GM23338 (cell line): ENCODE data around the gene DDX31. TPM values are rescaled to one million over a fixed set of nuclear protein-coding genes. Genes with fewer than 3 reads are reported as not detected.

Source experiments
- ATAC-seq: fragments of 200-7000 bp; cut with Tn5 transposase; 3 replicates; pipeline ENCODE4 v1.9.1; 2020
- DNase-seq: peaks from one replicate; pipeline ENCODE4 v3.0.0-alpha.2; 2015; ENCODE audit warnings: low spot score
- H2AFZ ChIP-seq: fragments of 200-600 bp; sonication (generic); 2 replicates; pipeline ENCODE4 v1.8.0; 2016; ENCODE audit warnings: antibody characterized with exemption, mild to moderate bottlenecking, moderate library complexity
- H3F3A ChIP-seq: fragments of 200-600 bp; sonication (generic); replicated peaks from 2 replicates; pipeline ENCODE4 v1.8.0; 2017; ENCODE audit warnings: antibody characterized with exemption, mixed run types, low read depth
- H3K27ac ChIP-seq: fragments of 200-600 bp; sonication (generic); 2 replicates; pipeline ENCODE4 v1.6.1; 2016; ENCODE audit warnings: low read depth
- H3K27me3 ChIP-seq: fragments of 200-600 bp; sonication (generic); 2 replicates; pipeline ENCODE4 v1.8.0; 2016; ENCODE audit warnings: mild to moderate bottlenecking, mixed run types, moderate library complexity; ENCODE audit not compliant: insufficient read depth
- H3K36me3 ChIP-seq: fragments of 200-600 bp; sonication (generic); 2 replicates; pipeline ENCODE4 v1.8.0; 2016; ENCODE audit warnings: mild to moderate bottlenecking; ENCODE audit not compliant: insufficient read depth
- H3K4me1 ChIP-seq: fragments of 200-600 bp; sonication (generic); 2 replicates; pipeline ENCODE4 v1.8.0; 2016; ENCODE audit warnings: mild to moderate bottlenecking, moderate library complexity; ENCODE audit not compliant: insufficient read depth
- H3K4me2 ChIP-seq: fragments of 200-600 bp; sonication (generic); 2 replicates; pipeline ENCODE4 v1.7.1; 2017; ENCODE audit warnings: mixed run types
- H3K4me3 ChIP-seq: fragments of 200-600 bp; sonication (generic); 2 replicates; pipeline ENCODE4 v1.6.1; 2016; ENCODE audit warnings: mixed run types
- H3K79me2 ChIP-seq: fragments of 200-600 bp; sonication (generic); replicated peaks from 2 replicates; pipeline ENCODE4 v1.8.0; 2017; ENCODE audit warnings: mild to moderate bottlenecking; ENCODE audit not compliant: insufficient read depth
- H3K9me2 ChIP-seq: fragments of 200-600 bp; sonication (generic); 2 replicates; pipeline ENCODE4 v1.8.0; 2017; ENCODE audit not compliant: insufficient read depth
- H4K20me1 ChIP-seq: fragments of 200-600 bp; sonication (generic); replicated peaks from 2 replicates; pipeline ENCODE4 v1.8.0; 2017; ENCODE audit warnings: mild to moderate bottlenecking; ENCODE audit not compliant: insufficient read depth
- H3K27ac Mint-ChIP-seq: 2 replicates; pipeline ENCODE4 v1.8.0; 2020; ENCODE audit warnings: inconsistent platforms, mild to moderate bottlenecking, moderate library complexity, mixed read lengths
- H3K27me3 Mint-ChIP-seq: 3 replicates; pipeline ENCODE4 v1.8.0; 2022; ENCODE audit warnings: low read depth, mild to moderate bottlenecking, moderate library complexity, mixed read lengths, inconsistent platforms; ENCODE audit not compliant: insufficient read depth, poor library complexity
- H3K36me3 Mint-ChIP-seq: 3 replicates; pipeline ENCODE4 v1.8.0; 2021; ENCODE audit warnings: low read depth, mild to moderate bottlenecking, inconsistent platforms, moderate library complexity, mixed read lengths
- H3K4me1 Mint-ChIP-seq: 3 replicates; pipeline ENCODE4 v1.8.0; 2020; ENCODE audit warnings: mild to moderate bottlenecking, inconsistent platforms, mixed read lengths
- H3K4me3 Mint-ChIP-seq: 3 replicates; pipeline ENCODE4 v1.8.0; 2021; ENCODE audit warnings: moderate library complexity, mild to moderate bottlenecking, inconsistent platforms, mixed read lengths
- H3K9me3 Mint-ChIP-seq: 3 replicates; pipeline ENCODE4 v1.8.0; 2020; ENCODE audit warnings: moderate library complexity, mild to moderate bottlenecking, inconsistent platforms, mixed read lengths
- CREB1 ChIP-seq: fragments of 250-450 bp; sonication (Bioruptor Pico); IDR thresholded peaks from 2 replicates; pipeline ENCODE4 v1.5.0; 2020; ENCODE audit warnings: low read depth, mild to moderate bottlenecking, moderate library complexity
- EZH2 ChIP-seq: fragments of 200-600 bp; sonication (generic); IDR thresholded peaks from one replicate; pipeline ENCODE4 v1.8.0; 2017; ENCODE audit warnings: antibody characterized with exemption, mild to moderate bottlenecking, low read depth; ENCODE audit not compliant: unreplicated experiment
- EZH2phosphoT487 ChIP-seq: fragments of 200-600 bp; sonication (generic); IDR thresholded peaks from one replicate; pipeline ENCODE4 v1.8.1; 2018; ENCODE audit warnings: antibody characterized with exemption; ENCODE audit not compliant: unreplicated experiment
- JUNB ChIP-seq: IDR thresholded peaks from one replicate; pipeline ENCODE4 v1.6.1; 2016; ENCODE audit warnings: antibody characterized with exemption; ENCODE audit not compliant: unreplicated experiment
- POLR2AphosphoS5 ChIP-seq: IDR thresholded peaks from 2 replicates; pipeline ENCODE4 v1.6.1; 2016; ENCODE audit warnings: antibody characterized with exemption, low read depth
- polyA plus RNA-seq: library from polyadenylated mRNA; unstranded; fragments of >200 nt; fragmentation: Nextera tagmentation; extraction: Ambion mirVana; gene quantifications from 2 replicates; pipeline ENCODE4 v1.2.1, GENCODE V29; 2016
- total RNA-seq: library from RNA; depleted of rRNA; stranded (reverse); fragments of >200 nt; shearing (Covaris generic); gene quantifications from 2 replicates; pipeline ENCODE4 v1.2.3, GENCODE V29; 2014
- TF ChIP-seq, protein P1 (sequence below): IDR thresholded peaks from one replicate; pipeline ENCODE4 v1.6.1; 2018; ENCODE audit warnings: antibody characterized with exemption; ENCODE audit not compliant: unreplicated experiment
- TF ChIP-seq, protein P2 (sequence below), 2 experiments: fragments of 200-600 bp in 1 of 2; sonication (generic) in 1 of 2; conservative IDR thresholded peaks; 2 replicates each; pipeline versions ENCODE4 v1.5.1 to v1.6.1; 2016 to 2017; ENCODE audit warnings: antibody characterized with exemption in 2 of 2, low read depth in 2 of 2, mild to moderate bottlenecking in 2 of 2, moderate library complexity in 1 of 2
- TF ChIP-seq, protein P3 (sequence below): fragments of 250-450 bp; sonication (Bioruptor Pico); IDR thresholded peaks from 2 replicates; pipeline ENCODE4 v1.5.0; 2020; ENCODE audit warnings: mild to moderate bottlenecking, moderate library complexity

DDX31 gene
- total and polyA plus RNA-seq, 2 experiments from 2014 or later: 14.8 to 23.5 TPM

DNA sequence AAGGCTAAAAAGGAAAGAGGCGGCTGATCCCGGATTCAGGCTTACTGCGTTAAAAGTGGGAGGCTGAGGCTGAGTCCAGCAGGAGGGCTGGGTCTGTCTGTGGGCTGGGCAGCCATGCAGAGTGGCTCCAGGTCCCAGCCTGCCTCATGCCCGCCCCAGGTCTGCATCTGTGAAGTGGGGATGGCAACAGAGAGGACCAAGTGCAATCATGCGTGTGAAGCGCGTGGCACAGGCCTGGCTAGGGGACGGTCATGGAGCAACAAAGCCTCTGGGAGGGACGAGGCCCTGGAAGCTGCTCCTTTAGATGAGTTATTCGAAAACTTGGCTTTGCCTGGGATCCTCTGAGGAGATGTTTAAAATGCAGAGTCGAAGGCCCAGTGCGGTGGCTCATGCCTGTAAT is 117.7 kb downstream of the DDX31 start:
- Histone ChIP-seq H3F3A (no peaks in the 10 kb centered on the region), H4K20me1 (no peaks in the 10 kb centered on the region), H3K27me3 (no peaks in the 10 kb centered on the region), H3K4me1 (no peaks in the 10 kb centered on the region; the same call in 1 of the 2 replicates), H3K27ac (no peak overlapping the region), H2AFZ (no peak overlapping the region), H3K79me2 (no peaks in the 10 kb centered on the region), H3K36me3 (no peaks in the 10 kb centered on the region), H3K9me2 (no peaks in the 10 kb centered on the region), H3K4me2 (no peak overlapping the region), H3K4me3 (no peak overlapping the region)
- no peaks in the 10 kb centered on the region for H3K36me3 Mint-ChIP-seq
- ATAC-seq (no peak), DNase-seq (no peak)
- no peak overlapping the region for H3K27ac Mint-ChIP-seq
- no peak overlapping the region for H3K4me3 Mint-ChIP-seq
- peaks cover 7% of the 10 kb centered on the region for H3K27me3 Mint-ChIP-seq
- peaks cover 29% of the 10 kb centered on the region for H3K4me1 Mint-ChIP-seq
- no peaks in the 10 kb centered on the region for H3K9me3 Mint-ChIP-seq
- TF ChIP-seq EZH2: no peak
- TF ChIP-seq POLR2AphosphoS5: no peak
- no peak for TF ChIP-seq CREB1 (CRISPR knock-in tag)
- TF ChIP-seq EZH2phosphoT487: no peak
- TF ChIP-seq, protein P1, sequence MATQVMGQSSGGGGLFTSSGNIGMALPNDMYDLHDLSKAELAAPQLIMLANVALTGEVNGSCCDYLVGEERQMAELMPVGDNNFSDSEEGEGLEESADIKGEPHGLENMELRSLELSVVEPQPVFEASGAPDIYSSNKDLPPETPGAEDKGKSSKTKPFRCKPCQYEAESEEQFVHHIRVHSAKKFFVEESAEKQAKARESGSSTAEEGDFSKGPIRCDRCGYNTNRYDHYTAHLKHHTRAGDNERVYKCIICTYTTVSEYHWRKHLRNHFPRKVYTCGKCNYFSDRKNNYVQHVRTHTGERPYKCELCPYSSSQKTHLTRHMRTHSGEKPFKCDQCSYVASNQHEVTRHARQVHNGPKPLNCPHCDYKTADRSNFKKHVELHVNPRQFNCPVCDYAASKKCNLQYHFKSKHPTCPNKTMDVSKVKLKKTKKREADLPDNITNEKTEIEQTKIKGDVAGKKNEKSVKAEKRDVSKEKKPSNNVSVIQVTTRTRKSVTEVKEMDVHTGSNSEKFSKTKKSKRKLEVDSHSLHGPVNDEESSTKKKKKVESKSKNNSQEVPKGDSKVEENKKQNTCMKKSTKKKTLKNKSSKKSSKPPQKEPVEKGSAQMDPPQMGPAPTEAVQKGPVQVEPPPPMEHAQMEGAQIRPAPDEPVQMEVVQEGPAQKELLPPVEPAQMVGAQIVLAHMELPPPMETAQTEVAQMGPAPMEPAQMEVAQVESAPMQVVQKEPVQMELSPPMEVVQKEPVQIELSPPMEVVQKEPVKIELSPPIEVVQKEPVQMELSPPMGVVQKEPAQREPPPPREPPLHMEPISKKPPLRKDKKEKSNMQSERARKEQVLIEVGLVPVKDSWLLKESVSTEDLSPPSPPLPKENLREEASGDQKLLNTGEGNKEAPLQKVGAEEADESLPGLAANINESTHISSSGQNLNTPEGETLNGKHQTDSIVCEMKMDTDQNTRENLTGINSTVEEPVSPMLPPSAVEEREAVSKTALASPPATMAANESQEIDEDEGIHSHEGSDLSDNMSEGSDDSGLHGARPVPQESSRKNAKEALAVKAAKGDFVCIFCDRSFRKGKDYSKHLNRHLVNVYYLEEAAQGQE: no peak
- TF ChIP-seq, protein P2, sequence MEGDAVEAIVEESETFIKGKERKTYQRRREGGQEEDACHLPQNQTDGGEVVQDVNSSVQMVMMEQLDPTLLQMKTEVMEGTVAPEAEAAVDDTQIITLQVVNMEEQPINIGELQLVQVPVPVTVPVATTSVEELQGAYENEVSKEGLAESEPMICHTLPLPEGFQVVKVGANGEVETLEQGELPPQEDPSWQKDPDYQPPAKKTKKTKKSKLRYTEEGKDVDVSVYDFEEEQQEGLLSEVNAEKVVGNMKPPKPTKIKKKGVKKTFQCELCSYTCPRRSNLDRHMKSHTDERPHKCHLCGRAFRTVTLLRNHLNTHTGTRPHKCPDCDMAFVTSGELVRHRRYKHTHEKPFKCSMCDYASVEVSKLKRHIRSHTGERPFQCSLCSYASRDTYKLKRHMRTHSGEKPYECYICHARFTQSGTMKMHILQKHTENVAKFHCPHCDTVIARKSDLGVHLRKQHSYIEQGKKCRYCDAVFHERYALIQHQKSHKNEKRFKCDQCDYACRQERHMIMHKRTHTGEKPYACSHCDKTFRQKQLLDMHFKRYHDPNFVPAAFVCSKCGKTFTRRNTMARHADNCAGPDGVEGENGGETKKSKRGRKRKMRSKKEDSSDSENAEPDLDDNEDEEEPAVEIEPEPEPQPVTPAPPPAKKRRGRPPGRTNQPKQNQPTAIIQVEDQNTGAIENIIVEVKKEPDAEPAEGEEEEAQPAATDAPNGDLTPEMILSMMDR (conservative IDR thresholded peaks at IDR 0.05; ENCODE audit: low read depth in 2 of 2): no peak

DNA sequence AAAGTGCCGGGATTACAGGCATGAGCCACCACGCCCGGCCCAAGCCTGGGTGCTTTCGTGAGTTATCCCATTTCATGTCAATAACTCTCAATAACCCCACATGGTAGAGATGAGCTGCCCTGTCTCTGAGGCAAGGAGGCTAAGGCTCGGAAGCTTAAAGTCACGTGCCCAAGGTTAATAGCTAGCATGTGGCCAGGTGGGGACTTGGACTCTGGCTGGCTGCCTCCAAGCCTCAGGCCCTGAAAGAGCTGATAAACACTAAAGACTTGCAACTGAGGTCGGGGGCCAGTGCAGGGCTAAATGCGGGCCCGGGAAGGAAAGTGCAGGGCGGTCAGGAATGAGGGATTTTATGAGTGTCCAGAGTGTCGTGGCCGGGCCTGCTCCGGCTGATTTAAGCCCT is 118.2 kb downstream of the DDX31 start:
- Mint-ChIP-seq H3K4me1 (peaks cover 29% of the 10 kb centered on the region), H3K36me3 (no peaks in the 10 kb centered on the region), H3K9me3 (no peaks in the 10 kb centered on the region), H3K4me3 (no peak overlapping the region), H3K27me3 (peaks cover 4% of the 10 kb centered on the region), H3K27ac (no peak overlapping the region)
- H3K36me3 ChIP-seq: no peaks in the 10 kb centered on the region
- no peaks in the 10 kb centered on the region for H3K27me3 ChIP-seq
- no peaks in the 10 kb centered on the region for H4K20me1 ChIP-seq
- no peaks in the 10 kb centered on the region for H3K9me2 ChIP-seq
- no peaks in the 10 kb centered on the region; the same call in 1 of the 2 replicates for H3K4me1 ChIP-seq
- H3K4me2 ChIP-seq: no peak overlapping the region
- DNase-seq (no peak), ATAC-seq (no peak)
- no peaks in the 10 kb centered on the region for H3K79me2 ChIP-seq
- H3F3A ChIP-seq: no peaks in the 10 kb centered on the region
- H3K27ac ChIP-seq: no peak overlapping the region
- TF ChIP-seq JUNB (no peak), POLR2AphosphoS5 (no peak), EZH2phosphoT487 (no peak), EZH2 (no peak)
- TF ChIP-seq, protein P3, sequence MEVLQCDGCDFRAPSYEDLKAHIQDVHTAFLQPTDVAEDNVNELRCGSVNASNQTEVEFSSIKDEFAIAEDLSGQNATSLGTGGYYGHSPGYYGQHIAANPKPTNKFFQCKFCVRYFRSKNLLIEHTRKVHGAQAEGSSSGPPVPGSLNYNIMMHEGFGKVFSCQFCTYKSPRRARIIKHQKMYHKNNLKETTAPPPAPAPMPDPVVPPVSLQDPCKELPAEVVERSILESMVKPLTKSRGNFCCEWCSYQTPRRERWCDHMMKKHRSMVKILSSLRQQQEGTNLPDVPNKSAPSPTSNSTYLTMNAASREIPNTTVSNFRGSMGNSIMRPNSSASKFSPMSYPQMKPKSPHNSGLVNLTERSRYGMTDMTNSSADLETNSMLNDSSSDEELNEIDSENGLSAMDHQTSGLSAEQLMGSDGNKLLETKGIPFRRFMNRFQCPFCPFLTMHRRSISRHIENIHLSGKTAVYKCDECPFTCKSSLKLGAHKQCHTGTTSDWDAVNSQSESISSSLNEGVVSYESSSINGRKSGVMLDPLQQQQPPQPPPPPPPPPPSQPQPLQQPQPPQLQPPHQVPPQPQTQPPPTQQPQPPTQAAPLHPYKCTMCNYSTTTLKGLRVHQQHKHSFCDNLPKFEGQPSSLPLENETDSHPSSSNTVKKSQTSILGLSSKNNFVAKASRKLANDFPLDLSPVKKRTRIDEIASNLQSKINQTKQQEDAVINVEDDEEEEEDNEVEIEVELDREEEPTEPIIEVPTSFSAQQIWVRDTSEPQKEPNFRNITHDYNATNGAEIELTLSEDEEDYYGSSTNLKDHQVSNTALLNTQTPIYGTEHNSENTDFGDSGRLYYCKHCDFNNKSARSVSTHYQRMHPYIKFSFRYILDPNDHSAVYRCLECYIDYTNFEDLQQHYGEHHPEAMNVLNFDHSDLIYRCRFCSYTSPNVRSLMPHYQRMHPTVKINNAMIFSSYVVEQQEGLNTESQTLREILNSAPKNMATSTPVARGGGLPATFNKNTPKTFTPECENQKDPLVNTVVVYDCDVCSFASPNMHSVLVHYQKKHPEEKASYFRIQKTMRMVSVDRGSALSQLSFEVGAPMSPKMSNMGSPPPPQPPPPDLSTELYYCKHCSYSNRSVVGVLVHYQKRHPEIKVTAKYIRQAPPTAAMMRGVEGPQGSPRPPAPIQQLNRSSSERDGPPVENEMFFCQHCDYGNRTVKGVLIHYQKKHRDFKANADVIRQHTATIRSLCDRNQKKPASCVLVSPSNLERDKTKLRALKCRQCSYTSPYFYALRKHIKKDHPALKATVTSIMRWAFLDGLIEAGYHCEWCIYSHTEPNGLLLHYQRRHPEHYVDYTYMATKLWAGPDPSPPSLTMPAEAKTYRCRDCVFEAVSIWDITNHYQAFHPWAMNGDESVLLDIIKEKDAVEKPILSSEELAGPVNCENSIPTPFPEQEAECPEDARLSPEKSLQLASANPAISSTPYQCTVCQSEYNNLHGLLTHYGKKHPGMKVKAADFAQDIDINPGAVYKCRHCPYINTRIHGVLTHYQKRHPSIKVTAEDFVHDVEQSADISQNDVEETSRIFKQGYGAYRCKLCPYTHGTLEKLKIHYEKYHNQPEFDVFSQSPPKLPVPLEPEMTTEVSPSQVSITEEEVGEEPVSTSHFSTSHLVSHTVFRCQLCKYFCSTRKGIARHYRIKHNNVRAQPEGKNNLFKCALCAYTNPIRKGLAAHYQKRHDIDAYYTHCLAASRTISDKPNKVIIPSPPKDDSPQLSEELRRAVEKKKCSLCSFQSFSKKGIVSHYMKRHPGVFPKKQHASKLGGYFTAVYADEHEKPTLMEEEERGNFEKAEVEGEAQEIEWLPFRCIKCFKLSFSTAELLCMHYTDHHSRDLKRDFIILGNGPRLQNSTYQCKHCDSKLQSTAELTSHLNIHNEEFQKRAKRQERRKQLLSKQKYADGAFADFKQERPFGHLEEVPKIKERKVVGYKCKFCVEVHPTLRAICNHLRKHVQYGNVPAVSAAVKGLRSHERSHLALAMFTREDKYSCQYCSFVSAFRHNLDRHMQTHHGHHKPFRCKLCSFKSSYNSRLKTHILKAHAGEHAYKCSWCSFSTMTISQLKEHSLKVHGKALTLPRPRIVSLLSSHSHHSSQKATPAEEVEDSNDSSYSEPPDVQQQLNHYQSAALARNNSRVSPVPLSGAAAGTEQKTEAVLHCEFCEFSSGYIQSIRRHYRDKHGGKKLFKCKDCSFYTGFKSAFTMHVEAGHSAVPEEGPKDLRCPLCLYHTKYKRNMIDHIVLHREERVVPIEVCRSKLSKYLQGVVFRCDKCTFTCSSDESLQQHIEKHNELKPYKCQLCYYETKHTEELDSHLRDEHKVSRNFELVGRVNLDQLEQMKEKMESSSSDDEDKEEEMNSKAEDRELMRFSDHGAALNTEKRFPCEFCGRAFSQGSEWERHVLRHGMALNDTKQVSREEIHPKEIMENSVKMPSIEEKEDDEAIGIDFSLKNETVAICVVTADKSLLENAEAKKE (CRISPR knock-in tag): no peak
- H2AFZ ChIP-seq: no peak overlapping the region
- H3K4me3 ChIP-seq: no peak overlapping the region
